ENCODE measurements around the gene KCNMB4.
A peak's percentile ranks its signal among the peaks of the same experiment; 100 is the strongest.

KCNMB4 gene
- total RNA-seq = 1.6 to 2.7 (median 1.7) reads per million in 3 donors

- Histone ChIP-seq H3K4me1 (ENCODE audit: control insufficient read depth, insufficient read depth, low read length, poor library complexity, severe bottlenecking) (peaks cover 18% of the 10 kb centered on the region), H3K27me3 (replicated peaks; ENCODE audit: control insufficient read depth, insufficient read depth, low read length, poor library complexity, severe bottlenecking) (peaks cover 5% of the 10 kb centered on the region), H3K36me3 (ENCODE audit: control insufficient read depth, insufficient read depth, low read length) (no peaks in the 10 kb centered on the region), H3K9me3 (ENCODE audit: control insufficient read depth, low read length) (no peaks in the 10 kb centered on the region), H3K4me3 (ENCODE audit: insufficient read depth, low read depth, low read length, poor library complexity, severe bottlenecking) (peak within 1 kb of the TSS; percentile 63), H3K27ac (ENCODE audit: insufficient read depth, low read length, poor library complexity, severe bottlenecking) (peak within 1 kb of the TSS; percentile 37)
- DNase-seq = peak; percentile 50 to 66 (median 63)
Observed at GRCh38 chr12:70365648-70366518, at the start of gene KCNMB4. KCNMB4 (plus strand) TSS chr12:70366290; CDS start chr12:70366735, 445 bp downstream.

GRCh38 chr12:70317781-70318180, 48.3 kb upstream of the KCNMB4 start:
- no peak for DNase-seq
- Histone ChIP-seq H3K4me1 (ENCODE audit: control insufficient read depth, insufficient read depth, low read length, poor library complexity, severe bottlenecking) (peaks cover 5% of the 10 kb centered on the region), H3K4me3 (ENCODE audit: insufficient read depth, low read depth, low read length, poor library complexity, severe bottlenecking) (no peak overlapping the region), H3K9me3 (ENCODE audit: control insufficient read depth, low read length) (no peaks in the 10 kb centered on the region), H3K36me3 (ENCODE audit: control insufficient read depth, insufficient read depth, low read length) (no peaks in the 10 kb centered on the region), H3K27ac (ENCODE audit: insufficient read depth, low read length, poor library complexity, severe bottlenecking) (no peak overlapping the region), H3K27me3 (replicated peaks; ENCODE audit: control insufficient read depth, insufficient read depth, low read length, poor library complexity, severe bottlenecking) (no peaks in the 10 kb centered on the region)

GRCh38 chr12:70319605-70320004, 46.5 kb upstream of the KCNMB4 start:
- no peak overlapping the region for H3K4me3 ChIP-seq (ENCODE audit: insufficient read depth, low read depth, low read length, poor library complexity, severe bottlenecking)
- no peaks in the 10 kb centered on the region for H3K36me3 ChIP-seq (ENCODE audit: control insufficient read depth, insufficient read depth, low read length)
- DNase-seq = no peak
- no peaks in the 10 kb centered on the region for H3K9me3 ChIP-seq (ENCODE audit: control insufficient read depth, low read length)
- H3K27me3 ChIP-seq (replicated peaks; ENCODE audit: control insufficient read depth, insufficient read depth, low read length, poor library complexity, severe bottlenecking) = no peaks in the 10 kb centered on the region
- H3K4me1 ChIP-seq (ENCODE audit: control insufficient read depth, insufficient read depth, low read length, poor library complexity, severe bottlenecking) = peaks cover 5% of the 10 kb centered on the region
- H3K27ac ChIP-seq (ENCODE audit: insufficient read depth, low read length, poor library complexity, severe bottlenecking) = no peak overlapping the region

GRCh38 chr12:70321191-70321590, 44.9 kb upstream of the KCNMB4 start:
- H3K36me3 ChIP-seq (ENCODE audit: control insufficient read depth, insufficient read depth, low read length) = no peaks in the 10 kb centered on the region
- no peaks in the 10 kb centered on the region for H3K9me3 ChIP-seq (ENCODE audit: control insufficient read depth, low read length)
- H3K4me1 ChIP-seq (ENCODE audit: control insufficient read depth, insufficient read depth, low read length, poor library complexity, severe bottlenecking) = no peaks in the 10 kb centered on the region
- H3K27ac ChIP-seq (ENCODE audit: insufficient read depth, low read length, poor library complexity, severe bottlenecking) = no peak overlapping the region
- H3K27me3 ChIP-seq (replicated peaks; ENCODE audit: control insufficient read depth, insufficient read depth, low read length, poor library complexity, severe bottlenecking) = no peaks in the 10 kb centered on the region
- no peak overlapping the region for H3K4me3 ChIP-seq (ENCODE audit: insufficient read depth, low read depth, low read length, poor library complexity, severe bottlenecking)
- DNase-seq = no peak

- H3K4me1 ChIP-seq (ENCODE audit: control insufficient read depth, insufficient read depth, low read length, poor library complexity, severe bottlenecking) = no peaks in the 10 kb centered on the region
- no peaks in the 10 kb centered on the region for H3K27me3 ChIP-seq (replicated peaks; ENCODE audit: control insufficient read depth, insufficient read depth, low read length, poor library complexity, severe bottlenecking)
- H3K27ac ChIP-seq (ENCODE audit: insufficient read depth, low read length, poor library complexity, severe bottlenecking) = no peak overlapping the region
- H3K36me3 ChIP-seq (ENCODE audit: control insufficient read depth, insufficient read depth, low read length) = no peaks in the 10 kb centered on the region
- DNase-seq = no peak
- H3K9me3 ChIP-seq (ENCODE audit: control insufficient read depth, low read length) = no peaks in the 10 kb centered on the region
- no peak overlapping the region for H3K4me3 ChIP-seq (ENCODE audit: insufficient read depth, low read depth, low read length, poor library complexity, severe bottlenecking)
Observed at GRCh38 chr12:70327541-70327940, 38.5 kb upstream of the KCNMB4 start.

GRCh38 chr12:70329728-70330127, 36.4 kb upstream of the KCNMB4 start:
- DNase-seq = no peak
- H3K36me3 ChIP-seq (ENCODE audit: control insufficient read depth, insufficient read depth, low read length) = no peaks in the 10 kb centered on the region
- no peaks in the 10 kb centered on the region for H3K27me3 ChIP-seq (replicated peaks; ENCODE audit: control insufficient read depth, insufficient read depth, low read length, poor library complexity, severe bottlenecking)
- no peak overlapping the region for H3K4me3 ChIP-seq (ENCODE audit: insufficient read depth, low read depth, low read length, poor library complexity, severe bottlenecking)
- H3K4me1 ChIP-seq (ENCODE audit: control insufficient read depth, insufficient read depth, low read length, poor library complexity, severe bottlenecking) = no peaks in the 10 kb centered on the region
- H3K9me3 ChIP-seq (ENCODE audit: control insufficient read depth, low read length) = no peaks in the 10 kb centered on the region
- H3K27ac ChIP-seq (ENCODE audit: insufficient read depth, low read length, poor library complexity, severe bottlenecking) = no peak overlapping the region

- no peak overlapping the region for H3K4me3 ChIP-seq (ENCODE audit: insufficient read depth, low read depth, low read length, poor library complexity, severe bottlenecking)
- no peaks in the 10 kb centered on the region for H3K36me3 ChIP-seq (ENCODE audit: control insufficient read depth, insufficient read depth, low read length)
- H3K9me3 ChIP-seq (ENCODE audit: control insufficient read depth, low read length) = no peaks in the 10 kb centered on the region
- H3K27me3 ChIP-seq (replicated peaks; ENCODE audit: control insufficient read depth, insufficient read depth, low read length, poor library complexity, severe bottlenecking) = no peaks in the 10 kb centered on the region
- H3K27ac ChIP-seq (ENCODE audit: insufficient read depth, low read length, poor library complexity, severe bottlenecking) = no peak overlapping the region
- DNase-seq = no peak
- no peaks in the 10 kb centered on the region for H3K4me1 ChIP-seq (ENCODE audit: control insufficient read depth, insufficient read depth, low read length, poor library complexity, severe bottlenecking)
Observed at GRCh38 chr12:70330158-70330557, 35.9 kb upstream of the KCNMB4 start.

- Histone ChIP-seq H3K9me3 (ENCODE audit: control insufficient read depth, low read length) (no peaks in the 10 kb centered on the region), H3K27me3 (replicated peaks; ENCODE audit: control insufficient read depth, insufficient read depth, low read length, poor library complexity, severe bottlenecking) (no peaks in the 10 kb centered on the region), H3K4me1 (ENCODE audit: control insufficient read depth, insufficient read depth, low read length, poor library complexity, severe bottlenecking) (no peaks in the 10 kb centered on the region), H3K4me3 (ENCODE audit: insufficient read depth, low read depth, low read length, poor library complexity, severe bottlenecking) (no peak overlapping the region), H3K36me3 (ENCODE audit: control insufficient read depth, insufficient read depth, low read length) (peaks cover 8% of the 10 kb centered on the region), H3K27ac (ENCODE audit: insufficient read depth, low read length, poor library complexity, severe bottlenecking) (no peak overlapping the region)
- no peak for DNase-seq
Observed at GRCh38 chr12:70332236-70332635, 33.9 kb upstream of the KCNMB4 start.

- Histone ChIP-seq H3K9me3 (ENCODE audit: control insufficient read depth, low read length) (no peaks in the 10 kb centered on the region), H3K27me3 (replicated peaks; ENCODE audit: control insufficient read depth, insufficient read depth, low read length, poor library complexity, severe bottlenecking) (no peaks in the 10 kb centered on the region), H3K4me1 (ENCODE audit: control insufficient read depth, insufficient read depth, low read length, poor library complexity, severe bottlenecking) (no peaks in the 10 kb centered on the region), H3K27ac (ENCODE audit: insufficient read depth, low read length, poor library complexity, severe bottlenecking) (no peak overlapping the region), H3K36me3 (ENCODE audit: control insufficient read depth, insufficient read depth, low read length) (peaks cover 27% of the 10 kb centered on the region), H3K4me3 (ENCODE audit: insufficient read depth, low read depth, low read length, poor library complexity, severe bottlenecking) (no peak overlapping the region)
- no peak for DNase-seq
Observed at GRCh38 chr12:70334742-70335141, 31.3 kb upstream of the KCNMB4 start.

GRCh38 chr12:70338531-70338930, 27.6 kb upstream of the KCNMB4 start:
- no peak overlapping the region for H3K27ac ChIP-seq (ENCODE audit: insufficient read depth, low read length, poor library complexity, severe bottlenecking)
- no peaks in the 10 kb centered on the region for H3K9me3 ChIP-seq (ENCODE audit: control insufficient read depth, low read length)
- no peak for DNase-seq
- no peaks in the 10 kb centered on the region for H3K27me3 ChIP-seq (replicated peaks; ENCODE audit: control insufficient read depth, insufficient read depth, low read length, poor library complexity, severe bottlenecking)
- no peak overlapping the region for H3K4me3 ChIP-seq (ENCODE audit: insufficient read depth, low read depth, low read length, poor library complexity, severe bottlenecking)
- no peaks in the 10 kb centered on the region for H3K4me1 ChIP-seq (ENCODE audit: control insufficient read depth, insufficient read depth, low read length, poor library complexity, severe bottlenecking)
- H3K36me3 ChIP-seq (ENCODE audit: control insufficient read depth, insufficient read depth, low read length) = peaks cover 60% of the 10 kb centered on the region
